Bone marrow (tissue), 2 donors: ENCODE data around the gene SQOR.

Experiments
- DNase-seq, 2 donors: peaks; one replicate each; lab custom pipeline; 2025; lab: John Stamatoyannopoulos, UW

Gene SQOR

GRCh38 chr15:45660231-45660979 lies 25.6 kb downstream of the SQOR start:
- DNase-seq = no peak

GRCh38 chr15:45662375-45662774 lies 27.5 kb downstream of the SQOR start:
- DNase-seq = no peak

GRCh38 chr15:45664451-45664850 lies 29.6 kb downstream of the SQOR start:
- no peak for DNase-seq

GRCh38 chr15:45665261-45665660 lies 30.4 kb downstream of the SQOR start:
- no peak for DNase-seq

- DNase-seq = no peak
These were observed 31.5 kb downstream of the SQOR start for GRCh38 chr15:45666119-45666875.

- DNase-seq = no peak
These were observed 32.2 kb downstream of the SQOR start for GRCh38 chr15:45667002-45667401.

- no peak for DNase-seq
These were observed 33.6 kb downstream of the SQOR start for GRCh38 chr15:45668386-45668785.

- DNase-seq = no peak
These were observed 34.6 kb downstream of the SQOR start for GRCh38 chr15:45669422-45669821.

- no peak for DNase-seq
These were observed 35.3 kb downstream of the SQOR start for GRCh38 chr15:45670091-45670490.

GRCh38 chr15:45670511-45670910 lies 35.7 kb downstream of the SQOR start:
- DNase-seq = no peak

- no peak for DNase-seq
These were observed 39.8 kb downstream of the SQOR start for GRCh38 chr15:45674677-45675076.

GRCh38 chr15:45677797-45678196 lies 43.0 kb downstream of the SQOR start:
- DNase-seq = no peak

GRCh38 chr15:45678459-45679178 lies 43.8 kb downstream of the SQOR start:
- no peak for DNase-seq

GRCh38 chr15:45684533-45684932 lies 49.7 kb downstream of the SQOR start:
- no peak for DNase-seq

GRCh38 chr15:45689616-45690015 lies 54.8 kb downstream of the SQOR start:
- no peak for DNase-seq

- DNase-seq = no peak
These were observed 55.9 kb downstream of the SQOR start for GRCh38 chr15:45690581-45691260.

- no peak for DNase-seq
These were observed 66.3 kb downstream of the SQOR start for GRCh38 chr15:45701108-45701507.

GRCh38 chr15:45702041-45702440 lies 67.2 kb downstream of the SQOR start:
- DNase-seq = no peak

GRCh38 chr15:45703670-45704328 lies 69.0 kb downstream of the SQOR start:
- DNase-seq = no peak

GRCh38 chr15:45704329-45705249 lies 69.8 kb downstream of the SQOR start:
- no peak for DNase-seq
